ENCODE data around the gene HDAC7. TPM values are rescaled to one million over a fixed set of nuclear protein-coding genes. Genes with fewer than 3 reads are reported as not detected.

Gene HDAC7
- total and polyA plus RNA-seq, 2 of the 13 experiments (the other 11 are each of a cell fraction or from before 2014, with no cell fraction given) = 4.6 to 10.8 TPM

GRCh38 chr12:47791874-47792273, 27.8 kb downstream of the HDAC7 start:
- H3K4me3 ChIP-seq (replicated peaks in 1 of 3; ENCODE audit: insufficient read depth in 1 of 3, low read depth in 2 of 3, low read length in 3 of 3) = no peak overlapping the region
- TF ChIP-seq ZMYM3 (CRISPR knock-in tag; IDR thresholded peaks at IDR 0.05) (no peak), JUN (CRISPR knock-in tag; IDR thresholded peaks at IDR 0.05) (no peak), MZF1 (CRISPR knock-in tag; IDR thresholded peaks at IDR 0.05; ENCODE audit: borderline replicate concordance) (no peak), ATAD3A (CRISPR knock-in tag; IDR thresholded peaks at IDR 0.05) (no peak), ZNF749 (CRISPR knock-in tag; IDR thresholded peaks at IDR 0.05; ENCODE audit: borderline replicate concordance) (no peak), ZNF709 (CRISPR knock-in tag; IDR thresholded peaks at IDR 0.05) (no peak), ZNF572 (CRISPR knock-in tag; IDR thresholded peaks at IDR 0.05) (no peak), E2F1 (CRISPR knock-in tag; IDR thresholded peaks at IDR 0.05) (no peak)
- TF ChIP-seq, protein P1, sequence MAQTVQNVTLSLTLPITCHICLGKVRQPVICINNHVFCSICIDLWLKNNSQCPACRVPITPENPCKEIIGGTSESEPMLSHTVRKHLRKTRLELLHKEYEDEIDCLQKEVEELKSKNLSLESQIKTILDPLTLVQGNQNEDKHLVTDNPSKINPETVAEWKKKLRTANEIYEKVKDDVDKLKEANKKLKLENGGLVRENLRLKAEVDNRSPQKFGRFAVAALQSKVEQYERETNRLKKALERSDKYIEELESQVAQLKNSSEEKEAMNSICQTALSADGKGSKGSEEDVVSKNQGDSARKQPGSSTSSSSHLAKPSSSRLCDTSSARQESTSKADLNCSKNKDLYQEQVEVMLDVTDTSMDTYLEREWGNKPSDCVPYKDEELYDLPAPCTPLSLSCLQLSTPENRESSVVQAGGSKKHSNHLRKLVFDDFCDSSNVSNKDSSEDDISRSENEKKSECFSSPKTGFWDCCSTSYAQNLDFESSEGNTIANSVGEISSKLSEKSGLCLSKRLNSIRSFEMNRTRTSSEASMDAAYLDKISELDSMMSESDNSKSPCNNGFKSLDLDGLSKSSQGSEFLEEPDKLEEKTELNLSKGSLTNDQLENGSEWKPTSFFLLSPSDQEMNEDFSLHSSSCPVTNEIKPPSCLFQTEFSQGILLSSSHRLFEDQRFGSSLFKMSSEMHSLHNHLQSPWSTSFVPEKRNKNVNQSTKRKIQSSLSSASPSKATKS (CRISPR knock-in tag; IDR thresholded peaks at IDR 0.05) = no peak
- CTCF ChIA-PET (ENCODE audit: low intra/inter-chr PET ratio, low total read pairs) = no interaction called here
- no peaks in the 10 kb centered on the region for H3K9me3 ChIP-seq (ENCODE audit: low read length)
- H3K9ac ChIP-seq (ENCODE audit: insufficient read depth, low read depth, low read length) = no peak overlapping the region
- DNase-seq (ENCODE audit: low spot score) (no peak), ATAC-seq (no peak), FAIRE-seq (no peak)
- H4K20me1 ChIP-seq (ENCODE audit: insufficient read depth, low read length) = no peaks in the 10 kb centered on the region
- H3K79me2 ChIP-seq (ENCODE audit: insufficient read depth, low read length) = no peaks in the 10 kb centered on the region
- WGBS (ENCODE audit: low lambda C conversion rate) = 97% methylated on average over 9 of the region's 16 CpGs
- POLR2A ChIA-PET = no interaction called here
- peaks cover 7 to 8% of the 10 kb centered on the region in 2 experiments; a peak in 2 of 5 replicates for H3K36me3 ChIP-seq (replicated peaks in 1 of 2; ENCODE audit: control insufficient read depth in 1 of 2, insufficient read depth in 2 of 2, low read length in 2 of 2)
- no peaks in the 10 kb centered on the region for H3K4me1 ChIP-seq (ENCODE audit: insufficient read depth, low read length)
- no peak overlapping the region for H2AFZ ChIP-seq (ENCODE audit: low read length)
- no peak overlapping the region for H3K27ac ChIP-seq (ENCODE audit: extremely low read length, insufficient read depth, low read length)
- in situ Hi-C loops (cut with HindIII; ENCODE audit: extremely low pct_ligation_motif_present, low pct_unique_long_range_greater_than_20kb) = no loop called here
- H3K27me3 ChIP-seq (ENCODE audit: control insufficient read depth in 1 of 2, insufficient read depth in 2 of 2, low read length in 2 of 2) = no peaks in the 10 kb centered on the region
- no peak overlapping the region for H3K4me2 ChIP-seq (ENCODE audit: low read depth, low read length)
- no TSS peak for BruUV-seq (replicated peaks)
- intact Hi-C loops (cut with micrococcal nuclease; ENCODE audit: unreplicated experiment) = no loop called here

All from HepG2 (cell line).